AG10803 (cell line): ENCODE measurements around the gene ZNF177.

Experiments
- DNase-seq: peaks from one replicate; pipeline ENCODE4 v3.0.0; 2010; ENCODE audit warnings: low read depth
- H3K4me3 ChIP-seq: 2 replicates; pipeline ENCODE4 v1.5.1; 2011; ENCODE audit warnings: mild to moderate bottlenecking, low read length, control low read depth
- CTCF ChIP-seq: conservative IDR thresholded peaks from 2 replicates; pipeline ENCODE4 v1.5.1; 2011; ENCODE audit warnings: mild to moderate bottlenecking, low read length, control low read depth, inconsistent platforms

Gene ZNF177

GRCh38 chr19:9427941-9428340 lies 65.1 kb downstream of the ZNF177 start:
- no peak for TF ChIP-seq CTCF
- DNase-seq = no peak
- no peak overlapping the region for H3K4me3 ChIP-seq

- no peak overlapping the region for H3K4me3 ChIP-seq
- no peak for TF ChIP-seq CTCF
These were observed 67.6 kb downstream of the ZNF177 start for GRCh38 chr19:9430444-9430843.

GRCh38 chr19:9431475-9431874 lies 68.7 kb downstream of the ZNF177 start:
- DNase-seq = no peak
- TF ChIP-seq CTCF = peak; percentile 35

More at GRCh38 chr19:9430444-9430843, 67.6 kb downstream of the ZNF177 start:
- no peak for DNase-seq

More at GRCh38 chr19:9431475-9431874, 68.7 kb downstream of the ZNF177 start:
- H3K4me3 ChIP-seq = no peak overlapping the region
